Measurements from ENCODE around the gene FHOD1.

DNA sequence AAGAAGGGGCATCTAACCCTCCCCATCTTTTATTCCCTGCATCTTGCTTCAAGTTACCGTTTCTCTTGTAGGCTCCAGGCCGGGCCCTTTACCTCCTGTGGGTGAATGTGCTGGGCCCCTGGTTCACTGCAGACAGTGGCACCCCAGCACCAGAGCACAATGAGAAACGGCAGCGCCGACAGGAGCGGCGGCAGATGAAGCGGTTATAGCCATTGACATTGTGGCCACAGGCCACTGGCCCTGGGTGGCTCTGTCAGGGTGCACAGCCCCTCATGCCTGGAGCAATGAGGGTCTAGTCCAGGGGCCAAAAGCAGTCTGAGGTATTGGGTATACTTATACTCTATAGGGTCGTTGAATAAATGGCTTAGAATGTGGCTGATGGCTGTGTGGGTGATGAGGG lies 18.4 kb downstream of the FHOD1 start:
- TF ChIP-seq ZBTB33 (IDR thresholded peaks at IDR 0.05) (no peak), CHD1 (IDR thresholded peaks at IDR 0.05; ENCODE audit: low read depth, low read length) (no peak), CHD2 (IDR thresholded peaks at IDR 0.05; ENCODE audit: borderline replicate concordance, low read depth, low read length) (no peak), NRF1 (conservative IDR thresholded peaks at IDR 0.05; ENCODE audit: low read depth, low read length) (no peak), CTCF (IDR thresholded peaks at IDR 0.05 in 2 of 3, conservative IDR thresholded peaks at IDR 0.05 in 1 of 3; ENCODE audit: control insufficient read depth in 2 of 3, extremely low read depth in 1 of 3, insufficient read depth in 1 of 3, low read depth in 3 of 3, low read length in 3 of 3) (no peak), ZNF274 (IDR thresholded peaks at IDR 0.05; ENCODE audit: insufficient read depth, insufficient read length) (no peak), SKIL (IDR thresholded peaks at IDR 0.05; ENCODE audit: low read depth, poor library complexity, severe bottlenecking) (no peak), CUX1 (IDR thresholded peaks at IDR 0.05; ENCODE audit: insufficient replicate concordance, low read depth, low read length) (no peak), SIN3A (IDR thresholded peaks at IDR 0.05; ENCODE audit: low read depth, low read length) (no peak), EP300 (IDR thresholded peaks at IDR 0.05; ENCODE audit: borderline replicate concordance in 1 of 2, control insufficient read depth in 1 of 2, low read depth in 2 of 2, low read length in 2 of 2) (no peak), RFX5 (IDR thresholded peaks at IDR 0.05; ENCODE audit: low read depth, low read length) (no peak)
- TF ChIP-seq, protein P1, sequence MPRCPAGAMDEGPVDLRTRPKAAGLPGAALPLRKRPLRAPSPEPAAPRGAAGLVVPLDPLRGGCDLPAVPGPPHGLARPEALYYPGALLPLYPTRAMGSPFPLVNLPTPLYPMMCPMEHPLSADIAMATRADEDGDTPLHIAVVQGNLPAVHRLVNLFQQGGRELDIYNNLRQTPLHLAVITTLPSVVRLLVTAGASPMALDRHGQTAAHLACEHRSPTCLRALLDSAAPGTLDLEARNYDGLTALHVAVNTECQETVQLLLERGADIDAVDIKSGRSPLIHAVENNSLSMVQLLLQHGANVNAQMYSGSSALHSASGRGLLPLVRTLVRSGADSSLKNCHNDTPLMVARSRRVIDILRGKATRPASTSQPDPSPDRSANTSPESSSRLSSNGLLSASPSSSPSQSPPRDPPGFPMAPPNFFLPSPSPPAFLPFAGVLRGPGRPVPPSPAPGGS (IDR thresholded peaks at IDR 0.05; ENCODE audit: borderline replicate concordance, insufficient read depth, low read depth, low read length, poor library complexity, severe bottlenecking) = no peak
- TF ChIP-seq, protein P2, sequence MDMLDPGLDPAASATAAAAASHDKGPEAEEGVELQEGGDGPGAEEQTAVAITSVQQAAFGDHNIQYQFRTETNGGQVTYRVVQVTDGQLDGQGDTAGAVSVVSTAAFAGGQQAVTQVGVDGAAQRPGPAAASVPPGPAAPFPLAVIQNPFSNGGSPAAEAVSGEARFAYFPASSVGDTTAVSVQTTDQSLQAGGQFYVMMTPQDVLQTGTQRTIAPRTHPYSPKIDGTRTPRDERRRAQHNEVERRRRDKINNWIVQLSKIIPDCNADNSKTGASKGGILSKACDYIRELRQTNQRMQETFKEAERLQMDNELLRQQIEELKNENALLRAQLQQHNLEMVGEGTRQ (IDR thresholded peaks at IDR 0.05; ENCODE audit: borderline replicate concordance, low read depth, low read length) = no peak

All from GM12878 (cell line).